Muscle of leg (tissue), 11 donors: ENCODE data around the gene PC. TPM values are rescaled to one million over a fixed set of nuclear protein-coding genes. Genes with fewer than 3 reads are reported as not detected.

Experiments used
- DNase-seq: peaks from one replicate; pipeline ENCODE4 v3.0.0; 2013
- H3K27ac ChIP-seq: one replicate; pipeline ENCODE4 v1.5.1; 2013; ENCODE audit warnings: mild to moderate bottlenecking, low read length, control low read depth
- H3K27me3 ChIP-seq: one replicate; pipeline ENCODE4 v1.6.1; 2013; ENCODE audit warnings: low read length; ENCODE audit not compliant: control insufficient read depth, insufficient read depth
- H3K36me3 ChIP-seq: one replicate; pipeline ENCODE4 v1.6.1; 2013; ENCODE audit warnings: low read length; ENCODE audit not compliant: control insufficient read depth, insufficient read depth
- H3K4me1 ChIP-seq: one replicate; pipeline ENCODE4 v1.6.1; 2013; ENCODE audit warnings: low read length; ENCODE audit not compliant: control insufficient read depth, insufficient read depth
- H3K4me3 ChIP-seq: one replicate; pipeline ENCODE4 v1.5.1; 2013; ENCODE audit warnings: low read length, control low read depth
- H3K9me3 ChIP-seq: replicated peaks from 2 replicates; pipeline ENCODE4 v1.6.1; 2013; ENCODE audit warnings: low read depth, low read length; ENCODE audit not compliant: control insufficient read depth
- WGBS: methylation state at CpG from one replicate; pipeline ENCODE4 v1.1.5; 2013; ENCODE audit warnings: missing lambda C conversion rate; ENCODE audit not compliant: insufficient coverage; 5-methylcytosine and 5-hydroxymethylcytosine counted together
- polyA plus RNA-seq, 8 donors: library from polyadenylated mRNA; unstranded; fragments of 120-200 nt; gene quantifications; one replicate each; pipeline versions ENCODE4 v1.2.1 to v1.2.3, GENCODE V29; 2013; ENCODE audit warnings: inconsistent platforms in 1 of 8, low replicate concordance in 1 of 8; ENCODE audit not compliant: insufficient read length in 8 of 8, insufficient read depth in 1 of 8
- total RNA-seq: library from RNA; stranded (reverse); fragments of 120-200 nt; gene quantifications from one replicate; pipeline ENCODE4 v1.2.4, GENCODE V29; 2013

Gene PC
- total and polyA plus RNA-seq, 9 donors = 10.0 to 30.9 (median 18.8) TPM

DNA sequence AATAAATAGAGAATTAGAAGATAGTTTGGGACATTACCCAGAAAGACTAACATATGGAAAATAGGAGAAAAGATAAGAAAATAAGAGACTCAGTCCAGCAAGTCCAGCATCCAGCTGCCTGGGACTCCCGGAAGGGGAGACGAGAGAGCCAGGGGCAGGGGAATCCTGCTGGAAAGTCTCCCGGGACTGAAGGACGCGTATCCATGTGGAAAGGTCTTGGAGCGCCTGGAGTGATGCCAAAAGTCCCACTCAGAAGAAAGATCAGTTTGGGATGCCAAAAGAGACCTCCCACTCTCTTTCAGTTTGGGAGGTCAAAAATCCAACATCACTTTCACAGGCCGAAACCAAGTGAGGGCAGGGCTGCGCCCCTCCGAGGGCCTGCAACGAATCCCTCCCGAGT lies 70.7 kb downstream of the PC start:
- no peaks in the 10 kb centered on the region for H3K36me3 ChIP-seq
- WGBS = 75% methylated on average over 5 of the region's 11 CpGs
- no peak overlapping the region for H3K27ac ChIP-seq
- H3K27me3 ChIP-seq = no peaks in the 10 kb centered on the region
- H3K4me1 ChIP-seq = peaks cover 23% of the 10 kb centered on the region
- no peak overlapping the region for H3K4me3 ChIP-seq
- no peaks in the 10 kb centered on the region for H3K9me3 ChIP-seq
- peak; percentile 49 for DNase-seq

DNA sequence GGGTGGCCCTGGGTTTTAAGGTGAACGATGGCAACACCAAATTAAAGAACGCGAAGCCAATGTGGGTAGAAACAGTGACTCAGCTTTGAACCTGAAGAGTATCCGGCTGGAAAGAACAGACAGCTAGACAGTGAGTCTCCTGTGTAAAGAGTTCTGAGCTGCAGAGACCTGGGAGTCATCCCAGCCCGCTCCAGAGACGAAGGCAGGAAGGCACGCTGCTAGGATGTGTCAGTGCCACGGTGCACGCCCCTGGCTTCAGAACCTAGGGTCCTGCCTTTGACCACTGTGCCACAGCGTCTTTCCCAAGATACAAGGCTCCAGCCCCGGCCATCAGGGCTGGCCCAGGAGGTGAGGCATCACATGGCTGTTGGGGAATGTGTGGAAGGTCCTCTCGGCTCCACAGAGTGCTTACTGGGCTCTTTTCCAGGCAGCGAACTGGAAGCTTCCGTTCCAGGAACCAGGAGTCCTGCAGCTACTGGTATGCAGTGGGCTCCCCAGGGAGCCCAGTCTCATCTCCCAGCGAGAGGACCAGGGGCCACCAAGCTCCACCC lies 71.4 kb downstream of the PC start:
- H3K36me3 ChIP-seq = no peaks in the 10 kb centered on the region
- no peaks in the 10 kb centered on the region for H3K9me3 ChIP-seq
- no peak overlapping the region for H3K27ac ChIP-seq
- H3K4me3 ChIP-seq = no peak overlapping the region
- no peak for DNase-seq
- peaks cover 31% of the 10 kb centered on the region for H3K4me1 ChIP-seq
- no peaks in the 10 kb centered on the region for H3K27me3 ChIP-seq
- WGBS = 75% methylated on average over 14 of the region's 15 CpGs

DNA sequence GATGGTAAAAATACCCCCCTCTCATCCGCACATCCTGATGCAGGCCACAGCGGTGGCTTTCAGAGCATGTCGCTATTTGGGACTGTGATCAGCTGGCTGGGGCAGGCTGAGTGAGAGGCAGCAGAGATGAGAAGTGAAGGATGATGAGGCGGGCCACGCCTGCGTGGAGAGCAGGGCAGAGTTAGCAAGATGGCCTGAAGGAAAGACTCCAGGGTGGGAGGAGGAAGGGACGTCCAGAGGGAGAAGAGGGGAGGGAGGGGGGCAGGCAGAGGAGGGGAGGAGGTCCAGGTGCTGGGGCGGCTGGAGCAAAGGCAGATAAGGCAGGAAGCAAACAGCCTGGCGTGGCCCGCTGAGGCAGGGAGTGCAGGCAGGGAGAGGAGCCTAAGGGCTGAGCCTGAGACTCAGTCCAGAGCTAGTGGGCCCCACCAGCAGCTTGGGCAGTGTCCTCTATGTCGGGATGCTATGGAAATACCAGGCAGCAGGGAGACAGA lies 72.2 kb downstream of the PC start:
- H3K4me1 ChIP-seq = peaks cover 39% of the 10 kb centered on the region
- no peaks in the 10 kb centered on the region for H3K9me3 ChIP-seq
- no peak for DNase-seq
- H3K4me3 ChIP-seq = no peak overlapping the region
- H3K27me3 ChIP-seq = no peaks in the 10 kb centered on the region
- WGBS = 48% methylated on average over 9 of the region's 11 CpGs
- H3K36me3 ChIP-seq = no peaks in the 10 kb centered on the region
- no peak overlapping the region for H3K27ac ChIP-seq

DNA sequence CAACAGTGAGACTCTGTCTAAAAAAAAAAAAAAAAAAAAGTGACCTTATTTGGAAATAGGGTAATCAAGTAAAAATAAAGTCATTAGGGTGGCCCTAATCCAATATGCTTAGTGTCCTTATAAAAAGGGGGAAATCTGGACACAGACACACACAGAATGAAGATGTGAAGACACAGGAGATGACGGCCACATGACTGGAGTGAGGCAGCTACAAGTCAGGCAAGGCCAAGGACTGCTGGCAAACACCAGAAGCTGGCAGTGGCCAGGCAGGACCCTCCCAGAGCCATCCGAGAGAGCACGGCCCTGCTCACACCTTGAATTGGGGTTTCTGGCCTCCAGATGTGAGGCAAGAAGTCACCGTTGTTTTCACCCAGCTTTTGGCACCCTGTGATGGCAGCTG lies 72.7 kb downstream of the PC start:
- H3K27ac ChIP-seq = no peak overlapping the region
- H3K27me3 ChIP-seq = no peaks in the 10 kb centered on the region
- no peaks in the 10 kb centered on the region for H3K9me3 ChIP-seq
- H3K4me3 ChIP-seq = no peak overlapping the region
- 54% methylated on average over 4 of the region's 4 CpGs for WGBS
- peaks cover 44% of the 10 kb centered on the region for H3K4me1 ChIP-seq
- DNase-seq = no peak
- H3K36me3 ChIP-seq = no peaks in the 10 kb centered on the region

DNA sequence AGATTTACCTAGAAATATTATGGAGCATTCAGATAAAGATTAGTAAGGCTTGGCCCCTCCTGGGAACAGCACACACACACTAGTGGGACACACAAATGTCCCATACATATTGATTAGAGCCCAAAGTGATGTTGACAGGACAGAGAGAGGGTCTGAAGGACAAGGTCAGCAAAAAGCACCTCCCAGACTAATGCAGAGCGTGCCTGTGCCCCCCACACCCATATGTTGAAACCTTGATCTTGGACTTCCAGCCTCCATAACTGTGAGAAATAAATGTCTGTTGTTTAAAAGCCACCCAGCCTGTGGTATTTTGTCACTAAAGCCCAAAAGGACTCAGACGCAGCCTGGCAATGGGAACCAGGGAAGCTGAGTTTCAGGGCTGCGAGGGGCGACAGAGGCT lies 73.7 kb downstream of the PC start:
- 100% methylated on average over 3 of the region's 4 CpGs for WGBS
- no peak overlapping the region for H3K4me3 ChIP-seq
- no peak for DNase-seq
- peaks cover 51% of the 10 kb centered on the region for H3K4me1 ChIP-seq
- H3K27ac ChIP-seq = no peak overlapping the region
- no peaks in the 10 kb centered on the region for H3K9me3 ChIP-seq
- H3K27me3 ChIP-seq = no peaks in the 10 kb centered on the region
- H3K36me3 ChIP-seq = no peaks in the 10 kb centered on the region

DNA sequence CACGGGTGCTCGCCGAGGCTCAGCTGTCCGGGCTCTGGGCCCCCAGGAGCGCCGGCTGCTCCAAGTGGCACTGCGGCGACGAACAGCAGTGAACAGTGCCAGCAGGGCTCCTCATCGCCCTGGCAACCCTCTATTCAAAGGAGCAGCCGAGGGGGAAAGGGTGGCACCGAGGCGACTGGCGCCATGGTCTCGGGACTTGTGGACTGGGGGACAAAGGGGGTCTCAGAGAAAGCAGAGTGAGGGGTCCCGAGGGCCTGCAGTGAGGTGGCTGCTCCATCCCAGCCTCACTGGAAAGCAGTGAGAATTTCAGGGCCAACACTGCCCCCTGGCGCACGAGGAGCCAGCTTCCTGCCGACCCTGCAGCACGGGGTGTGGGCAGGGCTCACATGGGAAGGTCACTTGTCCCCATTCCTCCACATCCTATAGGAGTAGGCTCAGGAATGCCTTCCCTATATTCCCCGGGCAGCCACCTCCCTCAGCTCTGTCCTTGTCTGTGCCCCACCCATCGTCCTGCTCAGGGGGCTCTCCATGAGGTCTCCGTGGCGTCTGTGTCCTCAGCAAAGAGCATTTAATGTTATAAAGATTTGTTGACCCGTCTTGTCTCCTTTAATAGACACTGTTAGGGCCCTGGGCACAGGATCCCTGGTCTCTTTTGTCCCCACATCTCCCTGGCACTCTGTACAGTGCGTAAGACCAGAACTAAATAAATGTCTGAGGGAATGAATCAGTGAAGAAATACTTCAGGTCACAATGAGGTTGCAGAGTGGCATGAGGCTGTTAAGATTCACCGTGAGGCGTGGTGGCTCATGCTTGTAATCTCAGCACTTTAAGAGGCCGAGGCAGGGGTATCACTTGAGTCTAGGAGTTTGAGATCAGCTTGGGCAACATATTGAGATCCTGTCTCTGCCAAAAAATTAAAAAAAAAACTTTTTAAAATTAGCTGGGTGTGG lies 74.9 kb downstream of the PC start:
- peak overlapping the region; percentile 76 for H3K27ac ChIP-seq
- no peaks in the 10 kb centered on the region for H3K27me3 ChIP-seq
- H3K4me3 ChIP-seq = no peak overlapping the region
- H3K36me3 ChIP-seq = no peaks in the 10 kb centered on the region
- peak; percentile 63 for DNase-seq
- no peaks in the 10 kb centered on the region for H3K9me3 ChIP-seq
- 43% methylated on average over 19 of the region's 29 CpGs for WGBS
- H3K4me1 ChIP-seq = peaks cover 62% of the 10 kb centered on the region

DNA sequence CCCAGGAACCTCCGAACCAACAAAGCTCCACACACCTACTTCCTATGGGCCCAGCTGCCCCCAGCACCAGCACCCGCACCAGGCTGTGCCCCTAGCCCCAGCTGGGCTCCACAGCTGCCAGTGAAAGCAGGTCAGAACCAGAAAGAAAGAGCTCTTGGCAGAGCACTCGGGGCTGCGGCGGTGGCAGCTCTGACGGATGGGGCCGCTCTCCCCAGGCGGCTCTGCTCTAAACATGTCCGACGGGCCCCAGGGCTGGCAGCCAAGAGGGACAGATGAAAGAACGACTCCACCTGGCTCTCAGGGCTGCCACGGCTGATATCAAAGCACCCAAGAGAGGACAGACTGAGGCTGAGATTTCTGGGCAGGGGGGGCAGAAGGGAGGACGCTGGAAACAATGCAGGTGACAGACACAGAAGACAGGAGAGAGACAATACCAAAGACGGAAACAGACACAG lies 75.6 kb downstream of the PC start:
- WGBS = 57% methylated on average over 13 of the region's 14 CpGs
- H3K36me3 ChIP-seq = no peaks in the 10 kb centered on the region
- DNase-seq = peak; percentile 39
- H3K9me3 ChIP-seq = no peaks in the 10 kb centered on the region
- peaks cover 68% of the 10 kb centered on the region for H3K4me1 ChIP-seq
- no peaks in the 10 kb centered on the region for H3K27me3 ChIP-seq
- H3K4me3 ChIP-seq = no peak overlapping the region
- H3K27ac ChIP-seq = peak overlapping the region; percentile 76

DNA sequence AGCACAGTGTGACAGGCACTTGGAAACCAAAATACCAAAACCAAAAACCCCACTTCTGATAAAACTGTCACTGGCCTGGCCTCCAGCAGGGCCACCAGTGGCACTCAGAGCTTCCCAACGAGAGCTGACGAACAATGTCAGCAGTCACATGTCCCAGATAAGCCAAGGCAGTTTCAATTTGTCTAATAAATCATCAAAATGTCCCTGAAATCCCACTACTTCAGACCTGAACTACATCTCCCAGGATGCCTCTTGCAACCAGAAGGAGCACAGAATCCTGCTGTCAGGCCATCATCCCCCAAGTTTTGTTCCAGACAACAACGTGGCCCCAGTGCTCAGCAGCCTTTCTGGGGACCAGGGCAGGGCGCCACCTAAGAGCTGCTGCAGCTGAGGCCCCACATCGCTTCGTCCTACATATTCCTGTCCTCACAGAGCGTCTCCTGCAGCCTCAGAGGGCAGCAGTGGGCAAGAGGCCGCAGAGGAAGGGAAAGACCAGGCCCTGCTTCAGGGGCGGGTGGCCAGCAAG lies 76.2 kb downstream of the PC start:
- Histone ChIP-seq H3K4me1 (peaks cover 69% of the 10 kb centered on the region), H3K27ac (peak overlapping the region; percentile 76), H3K9me3 (no peaks in the 10 kb centered on the region), H3K4me3 (no peak overlapping the region), H3K36me3 (no peaks in the 10 kb centered on the region), H3K27me3 (no peaks in the 10 kb centered on the region)
- WGBS = 78% methylated on average over 7 of the region's 9 CpGs
- DNase-seq = no peak

DNA sequence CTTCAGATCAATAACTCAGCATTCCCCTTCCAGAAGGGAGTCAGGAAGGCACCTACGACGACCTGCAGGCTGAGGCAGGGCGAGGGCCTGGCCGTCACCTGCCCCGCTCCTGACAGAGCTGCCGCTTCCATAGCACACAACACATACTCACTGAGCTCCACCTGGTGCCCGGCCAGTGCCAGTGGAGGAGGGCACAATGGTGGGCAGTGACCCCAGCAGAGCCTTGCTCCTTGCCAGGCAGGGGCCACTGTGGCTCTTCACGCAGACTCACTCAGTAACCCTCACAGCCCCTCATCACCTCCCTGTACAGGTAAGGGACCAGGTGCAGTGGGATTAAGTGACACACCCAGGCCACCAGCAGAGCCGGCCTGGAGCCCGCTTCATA lies 76.7 kb downstream of the PC start:
- Histone ChIP-seq H3K4me1 (peaks cover 72% of the 10 kb centered on the region), H3K9me3 (no peaks in the 10 kb centered on the region), H3K27ac (no peak overlapping the region), H3K4me3 (no peak overlapping the region), H3K36me3 (no peaks in the 10 kb centered on the region), H3K27me3 (no peaks in the 10 kb centered on the region)
- WGBS = 81% methylated on average over 5 of the region's 10 CpGs
- no peak for DNase-seq
